ENCODE data around the gene SI. TPM values are rescaled to one million over a fixed set of nuclear protein-coding genes. Genes with fewer than 3 reads are reported as not detected.

Gene SI
- total RNA-seq, 1 donor from 2014 or later = not detected

- no peaks in the 10 kb centered on the region for H3K4me1 Mint-ChIP-seq (ENCODE audit: low read depth)
- H3K4me3 Mint-ChIP-seq (ENCODE audit: unreplicated experiment) = no peak overlapping the region
- H3K36me3 Mint-ChIP-seq (ENCODE audit: low read depth) = no peaks in the 10 kb centered on the region
- H3K9me3 Mint-ChIP-seq (ENCODE audit: low read depth) = peaks cover 5% of the 10 kb centered on the region
- peaks cover 3% of the 10 kb centered on the region for H3K27me3 Mint-ChIP-seq (ENCODE audit: low read depth)
- no peak for TF ChIP-seq CTCF (IDR thresholded peaks at IDR 0.05)
- no peak overlapping the region for H3K27ac Mint-ChIP-seq (ENCODE audit: unreplicated experiment)
- DNase-seq (ENCODE audit: low spot score) = no peak
Measured at GRCh38 chr3:165081183-165081582, 2.9 kb upstream of the SI start.

- H3K4me3 Mint-ChIP-seq (ENCODE audit: unreplicated experiment) = no peak overlapping the region
- no peak overlapping the region for H3K27ac Mint-ChIP-seq (ENCODE audit: unreplicated experiment)
- no peaks in the 10 kb centered on the region for H3K4me1 Mint-ChIP-seq (ENCODE audit: low read depth)
- H3K9me3 Mint-ChIP-seq (ENCODE audit: low read depth) = peaks cover 3% of the 10 kb centered on the region
- TF ChIP-seq CTCF (IDR thresholded peaks at IDR 0.05) = no peak
- DNase-seq (ENCODE audit: low spot score) = no peak
- no peaks in the 10 kb centered on the region for H3K36me3 Mint-ChIP-seq (ENCODE audit: low read depth)
- H3K27me3 Mint-ChIP-seq (ENCODE audit: low read depth) = peaks cover 10% of the 10 kb centered on the region
Measured at GRCh38 chr3:165075695-165076094, 2.6 kb downstream of the SI start.

DNA sequence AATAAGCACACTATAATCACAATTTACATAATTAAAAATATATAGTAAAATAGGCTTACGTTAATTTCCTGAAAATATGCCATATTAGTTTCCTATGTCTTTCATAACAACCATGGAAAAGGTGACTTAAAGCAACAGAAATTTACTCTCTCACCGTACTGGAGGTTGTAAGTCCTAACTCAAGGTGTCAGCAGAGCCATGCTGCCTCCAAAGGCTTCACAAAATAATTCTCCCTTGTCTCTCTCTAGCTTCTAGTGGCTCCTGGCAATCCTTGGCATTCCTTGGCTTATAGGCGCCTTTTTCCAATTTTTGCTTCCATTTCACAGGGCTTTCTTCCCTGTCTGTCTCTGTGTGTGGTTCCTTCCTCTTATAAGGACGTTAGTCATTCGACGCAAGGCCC lies 7.6 kb downstream of the SI start:
- Mint-ChIP-seq H3K4me1 (ENCODE audit: low read depth) (no peaks in the 10 kb centered on the region), H3K9me3 (ENCODE audit: low read depth) (no peaks in the 10 kb centered on the region), H3K27me3 (ENCODE audit: low read depth) (peaks cover 7% of the 10 kb centered on the region), H3K36me3 (ENCODE audit: low read depth) (no peaks in the 10 kb centered on the region), H3K27ac (ENCODE audit: unreplicated experiment) (no peak overlapping the region), H3K4me3 (ENCODE audit: unreplicated experiment) (no peak overlapping the region)
- TF ChIP-seq CTCF (IDR thresholded peaks at IDR 0.05) = no peak
- DNase-seq (ENCODE audit: low spot score) = no peak

DNA sequence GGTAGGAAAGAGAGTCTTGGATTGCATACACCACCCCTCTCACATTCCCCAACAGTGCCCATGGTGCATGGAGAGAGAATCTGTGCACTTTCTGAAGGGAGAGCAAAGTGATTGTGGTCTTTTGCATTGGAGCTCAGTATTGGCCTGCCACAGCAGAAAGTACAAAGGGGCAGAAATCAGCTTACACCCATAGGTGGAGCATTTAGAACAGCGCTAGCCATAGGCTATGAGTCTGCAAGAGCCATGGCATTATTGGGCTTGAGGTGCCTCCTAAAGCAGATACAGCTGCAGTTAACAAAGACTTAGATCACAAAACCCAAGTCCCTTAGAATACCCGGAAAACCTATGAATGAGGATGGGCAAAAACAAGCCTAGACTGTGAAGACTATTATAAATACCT lies 21.8 kb downstream of the SI start:
- peaks cover 2% of the 10 kb centered on the region for H3K27me3 Mint-ChIP-seq (ENCODE audit: low read depth)
- TF ChIP-seq CTCF (IDR thresholded peaks at IDR 0.05) = no peak

GRCh38 chr3:165040186-165040585 lies 38.1 kb downstream of the SI start:
- Mint-ChIP-seq H3K4me1 (ENCODE audit: low read depth) (no peaks in the 10 kb centered on the region), H3K9me3 (ENCODE audit: low read depth) (no peaks in the 10 kb centered on the region), H3K27me3 (ENCODE audit: low read depth) (peaks cover 7% of the 10 kb centered on the region), H3K27ac (ENCODE audit: unreplicated experiment) (no peak overlapping the region), H3K36me3 (ENCODE audit: low read depth) (no peaks in the 10 kb centered on the region), H3K4me3 (ENCODE audit: unreplicated experiment) (no peak overlapping the region)
- DNase-seq (ENCODE audit: low spot score) = no peak
- TF ChIP-seq CTCF (IDR thresholded peaks at IDR 0.05) = no peak

More for the DNA sequence above, 21.8 kb downstream of the SI start:
- H3K4me1 Mint-ChIP-seq (ENCODE audit: low read depth) = no peaks in the 10 kb centered on the region
- H3K4me3 Mint-ChIP-seq (ENCODE audit: unreplicated experiment) = no peak overlapping the region
- no peak overlapping the region for H3K27ac Mint-ChIP-seq (ENCODE audit: unreplicated experiment)
- peaks cover 4% of the 10 kb centered on the region for H3K9me3 Mint-ChIP-seq (ENCODE audit: low read depth)
- H3K36me3 Mint-ChIP-seq (ENCODE audit: low read depth) = no peaks in the 10 kb centered on the region
- DNase-seq (ENCODE audit: low spot score) = no peak

Data from chondrocyte (in vitro differentiated cells).